ENCODE results near the gene PPP2R2D.

The PPP2R2D gene

GRCh38 chr10:131860311-131860710 lies 40.5 kb upstream of the PPP2R2D start:
- POLR2A ChIA-PET: no interaction called here
- Histone ChIP-seq H3K36me3 (ENCODE audit: control insufficient read depth in 4 of 4, insufficient read depth in 4 of 4, low read length in 3 of 4) (no peaks in the 10 kb centered on the region), H3K27ac (ENCODE audit: insufficient read depth in 1 of 2, low read depth in 1 of 2, low read length in 2 of 2, poor library complexity in 1 of 2, severe bottlenecking in 2 of 2) (no peak overlapping the region), H3K27me3 (replicated peaks in 2 of 5; ENCODE audit: control insufficient read depth in 4 of 5, insufficient read depth in 5 of 5, low read length in 4 of 5) (peaks cover 0 to 16% (median 4%) of the 10 kb centered on the region in 5 experiments), H3K4me1 (ENCODE audit: control extremely low read depth in 1 of 4, control insufficient read depth in 4 of 4, insufficient read depth in 4 of 4, low read length in 3 of 4) (no peaks in the 10 kb centered on the region), H3K4me3 (ENCODE audit: control insufficient read depth in 1 of 7, extremely low read depth in 1 of 7, insufficient read depth in 4 of 7, low read depth in 2 of 7, low read length in 6 of 7) (no peak overlapping the region), H3K9me3 (ENCODE audit: control extremely low read depth in 1 of 5, control insufficient read depth in 4 of 5, insufficient read depth in 2 of 5, low read depth in 1 of 5, low read length in 4 of 5) (no peaks in the 10 kb centered on the region)
- WGBS (ENCODE audit: insufficient coverage): 96% methylated on average over 4 of the region's 7 CpGs
- DNase-seq: no peak
- CTCF ChIA-PET: no interaction called here

- 67% methylated on average over 9 of the region's 11 CpGs for WGBS (ENCODE audit: insufficient coverage)
- H3K4me3 ChIP-seq (ENCODE audit: control insufficient read depth in 1 of 7, extremely low read depth in 1 of 7, insufficient read depth in 4 of 7, low read depth in 2 of 7, low read length in 6 of 7): no peak overlapping the region
- no peaks in the 10 kb centered on the region for H3K4me1 ChIP-seq (ENCODE audit: control extremely low read depth in 1 of 4, control insufficient read depth in 4 of 4, insufficient read depth in 4 of 4, low read length in 3 of 4)
- H3K9me3 ChIP-seq (ENCODE audit: control extremely low read depth in 1 of 5, control insufficient read depth in 4 of 5, insufficient read depth in 2 of 5, low read depth in 1 of 5, low read length in 4 of 5): no peaks in the 10 kb centered on the region
- DNase-seq: no peak
- peaks cover 0 to 16% (median 4%) of the 10 kb centered on the region in 5 experiments for H3K27me3 ChIP-seq (replicated peaks in 2 of 5; ENCODE audit: control insufficient read depth in 4 of 5, insufficient read depth in 5 of 5, low read length in 4 of 5)
- no peaks in the 10 kb centered on the region for H3K36me3 ChIP-seq (ENCODE audit: control insufficient read depth in 4 of 4, insufficient read depth in 4 of 4, low read length in 3 of 4)
- CTCF ChIA-PET: interaction anchor here (1.1 kb wide), 1 partner anchor 13 kb away, joined by 3 read pairs; no protein-coding TSS in a partner anchor
- POLR2A ChIA-PET: no interaction called here
- H3K27ac ChIP-seq (ENCODE audit: insufficient read depth in 1 of 2, low read depth in 1 of 2, low read length in 2 of 2, poor library complexity in 1 of 2, severe bottlenecking in 2 of 2): no peak overlapping the region
Measured at GRCh38 chr10:131860806-131861440, 39.9 kb upstream of the PPP2R2D start.

- ChIA-PET CTCF (no interaction called here), POLR2A (no interaction called here)
- Histone ChIP-seq H3K9me3 (ENCODE audit: control extremely low read depth in 1 of 5, control insufficient read depth in 4 of 5, insufficient read depth in 2 of 5, low read depth in 1 of 5, low read length in 4 of 5) (no peaks in the 10 kb centered on the region), H3K4me3 (ENCODE audit: control insufficient read depth in 1 of 7, extremely low read depth in 1 of 7, insufficient read depth in 4 of 7, low read depth in 2 of 7, low read length in 6 of 7) (no peak overlapping the region), H3K36me3 (ENCODE audit: control insufficient read depth in 4 of 4, insufficient read depth in 4 of 4, low read length in 3 of 4) (no peaks in the 10 kb centered on the region), H3K27ac (ENCODE audit: insufficient read depth in 1 of 2, low read depth in 1 of 2, low read length in 2 of 2, poor library complexity in 1 of 2, severe bottlenecking in 2 of 2) (no peak overlapping the region), H3K4me1 (ENCODE audit: control extremely low read depth in 1 of 4, control insufficient read depth in 4 of 4, insufficient read depth in 4 of 4, low read length in 3 of 4) (no peaks in the 10 kb centered on the region), H3K27me3 (replicated peaks in 2 of 5; ENCODE audit: control insufficient read depth in 4 of 5, insufficient read depth in 5 of 5, low read length in 4 of 5) (peaks cover 0 to 20% (median 4%) of the 10 kb centered on the region in 5 experiments)
- WGBS (ENCODE audit: insufficient coverage): 72% methylated on average over 2 of the region's 4 CpGs
- DNase-seq: no peak
Measured at GRCh38 chr10:131862548-131862947, 38.3 kb upstream of the PPP2R2D start.

- 85% methylated on average over 13 of the region's 14 CpGs for WGBS (ENCODE audit: insufficient coverage)
- CTCF ChIA-PET: interaction anchor here (1.2 kb wide), 1 partner anchor 12 kb away, joined by 4 read pairs; no protein-coding TSS in a partner anchor
- peaks cover 0 to 2% (median 0%) of the 10 kb centered on the region in 5 experiments for H3K9me3 ChIP-seq (ENCODE audit: control extremely low read depth in 1 of 5, control insufficient read depth in 4 of 5, insufficient read depth in 2 of 5, low read depth in 1 of 5, low read length in 4 of 5)
- POLR2A ChIA-PET: no interaction called here
- peaks cover 0 to 29% (median 4%) of the 10 kb centered on the region in 5 experiments for H3K27me3 ChIP-seq (replicated peaks in 2 of 5; ENCODE audit: control insufficient read depth in 4 of 5, insufficient read depth in 5 of 5, low read length in 4 of 5)
- no peak overlapping the region for H3K4me3 ChIP-seq (ENCODE audit: control insufficient read depth in 1 of 7, extremely low read depth in 1 of 7, insufficient read depth in 4 of 7, low read depth in 2 of 7, low read length in 6 of 7)
- H3K27ac ChIP-seq (ENCODE audit: insufficient read depth in 1 of 2, low read depth in 1 of 2, low read length in 2 of 2, poor library complexity in 1 of 2, severe bottlenecking in 2 of 2): no peak overlapping the region
- H3K4me1 ChIP-seq (ENCODE audit: control extremely low read depth in 1 of 4, control insufficient read depth in 4 of 4, insufficient read depth in 4 of 4, low read length in 3 of 4): no peaks in the 10 kb centered on the region
- no peaks in the 10 kb centered on the region for H3K36me3 ChIP-seq (ENCODE audit: control insufficient read depth in 4 of 4, insufficient read depth in 4 of 4, low read length in 3 of 4)
- DNase-seq: no peak
Measured at GRCh38 chr10:131865223-131865917, 35.4 kb upstream of the PPP2R2D start.

- Histone ChIP-seq H3K36me3 (ENCODE audit: control insufficient read depth in 4 of 4, insufficient read depth in 4 of 4, low read length in 3 of 4) (no peaks in the 10 kb centered on the region), H3K4me1 (ENCODE audit: control extremely low read depth in 1 of 4, control insufficient read depth in 4 of 4, insufficient read depth in 4 of 4, low read length in 3 of 4) (no peaks in the 10 kb centered on the region), H3K27me3 (replicated peaks in 2 of 5; ENCODE audit: control insufficient read depth in 4 of 5, insufficient read depth in 5 of 5, low read length in 4 of 5) (peaks cover 0 to 21% (median 2%) of the 10 kb centered on the region in 5 experiments), H3K27ac (ENCODE audit: insufficient read depth in 1 of 2, low read depth in 1 of 2, low read length in 2 of 2, poor library complexity in 1 of 2, severe bottlenecking in 2 of 2) (no peak overlapping the region), H3K9me3 (ENCODE audit: control extremely low read depth in 1 of 5, control insufficient read depth in 4 of 5, insufficient read depth in 2 of 5, low read depth in 1 of 5, low read length in 4 of 5) (peaks cover 0 to 2% (median 0%) of the 10 kb centered on the region in 5 experiments), H3K4me3 (ENCODE audit: control insufficient read depth in 1 of 7, extremely low read depth in 1 of 7, insufficient read depth in 4 of 7, low read depth in 2 of 7, low read length in 6 of 7) (no peak overlapping the region)
- DNase-seq: no peak
- ChIA-PET POLR2A (no interaction called here), CTCF (no interaction called here)
- WGBS (ENCODE audit: insufficient coverage): 89% methylated on average over 7 of the region's 10 CpGs
Measured at GRCh38 chr10:131866673-131867072, 34.1 kb upstream of the PPP2R2D start.

- Histone ChIP-seq H3K27ac (ENCODE audit: insufficient read depth in 1 of 2, low read depth in 1 of 2, low read length in 2 of 2, poor library complexity in 1 of 2, severe bottlenecking in 2 of 2) (no peak overlapping the region), H3K9me3 (ENCODE audit: control extremely low read depth in 1 of 5, control insufficient read depth in 4 of 5, insufficient read depth in 2 of 5, low read depth in 1 of 5, low read length in 4 of 5) (peaks cover 0 to 2% (median 0%) of the 10 kb centered on the region in 5 experiments), H3K4me1 (ENCODE audit: control extremely low read depth in 1 of 4, control insufficient read depth in 4 of 4, insufficient read depth in 4 of 4, low read length in 3 of 4) (no peaks in the 10 kb centered on the region), H3K4me3 (ENCODE audit: control insufficient read depth in 1 of 7, extremely low read depth in 1 of 7, insufficient read depth in 4 of 7, low read depth in 2 of 7, low read length in 6 of 7) (no peak overlapping the region), H3K27me3 (replicated peaks in 2 of 5; ENCODE audit: control insufficient read depth in 4 of 5, insufficient read depth in 5 of 5, low read length in 4 of 5) (peaks cover 0 to 15% (median 2%) of the 10 kb centered on the region in 5 experiments), H3K36me3 (ENCODE audit: control insufficient read depth in 4 of 4, insufficient read depth in 4 of 4, low read length in 3 of 4) (no peaks in the 10 kb centered on the region)
- no peak for DNase-seq
- ChIA-PET POLR2A (no interaction called here), CTCF (interaction anchor here (1.1 kb wide), 1 partner anchor 11 kb away, joined by 3 read pairs; no protein-coding TSS in a partner anchor)
- 96% methylated on average over 10 of the region's 10 CpGs for WGBS (ENCODE audit: insufficient coverage)
Measured at GRCh38 chr10:131868436-131868835, 32.4 kb upstream of the PPP2R2D start.

GRCh38 chr10:131869344-131869743 lies 31.5 kb upstream of the PPP2R2D start:
- H3K4me1 ChIP-seq (ENCODE audit: control extremely low read depth in 1 of 4, control insufficient read depth in 4 of 4, insufficient read depth in 4 of 4, low read length in 3 of 4): no peaks in the 10 kb centered on the region
- H3K27ac ChIP-seq (ENCODE audit: insufficient read depth in 1 of 2, low read depth in 1 of 2, low read length in 2 of 2, poor library complexity in 1 of 2, severe bottlenecking in 2 of 2): no peak overlapping the region
- no peaks in the 10 kb centered on the region for H3K36me3 ChIP-seq (ENCODE audit: control insufficient read depth in 4 of 4, insufficient read depth in 4 of 4, low read length in 3 of 4)
- 97% methylated on average over 5 of the region's 8 CpGs for WGBS (ENCODE audit: insufficient coverage)
- CTCF ChIA-PET: no interaction called here
- H3K27me3 ChIP-seq (replicated peaks in 2 of 5; ENCODE audit: control insufficient read depth in 4 of 5, insufficient read depth in 5 of 5, low read length in 4 of 5): peaks cover 0 to 13% (median 0%) of the 10 kb centered on the region in 5 experiments
- peaks cover 0 to 2% (median 0%) of the 10 kb centered on the region in 5 experiments for H3K9me3 ChIP-seq (ENCODE audit: control extremely low read depth in 1 of 5, control insufficient read depth in 4 of 5, insufficient read depth in 2 of 5, low read depth in 1 of 5, low read length in 4 of 5)
- no peak overlapping the region for H3K4me3 ChIP-seq (ENCODE audit: control insufficient read depth in 1 of 7, extremely low read depth in 1 of 7, insufficient read depth in 4 of 7, low read depth in 2 of 7, low read length in 6 of 7)
- POLR2A ChIA-PET: no interaction called here
- no peak for DNase-seq

All from common myeloid progenitor, CD34-positive (primary cell).